HepG2 (cell line): ENCODE measurements around the gene S100A10. TPM values are rescaled to one million over a fixed set of nuclear protein-coding genes. Genes with fewer than 3 reads are reported as not detected.

Experiments
- ATAC-seq: fragments of 200-7000 bp; cut with Tn5 transposase; 3 replicates; pipeline ENCODE4 v1.9.1; 2020; ENCODE audit warnings: mild to moderate bottlenecking, moderate library complexity
- BruUV-seq: library from RNA; stranded (reverse); fragments of 400-500 nt; replicated peaks from 2 replicates; lab custom pipeline; 2021; lab: Mats Ljungman, UMichigan
- CTCF ChIA-PET: fragments of 300-600 bp; formaldehyde crosslinking; extraction: SDS; loops from one replicate; lab custom pipeline; 2021; ENCODE audit warnings: low total read pairs, inconsistent platforms, low intra/inter-chr PET ratio; lab: Yijun Ruan, JAX
- POLR2A ChIA-PET: fragments of 350-600 bp; sonication (Branson Sonifier 250); formaldehyde crosslinking; loops from one replicate; lab custom pipeline; 2020; ENCODE audit warnings: antibody characterized with exemption, inconsistent platforms; lab: Yijun Ruan, JAX
- DNase-seq: peaks from one replicate; pipeline ENCODE4 v3.0.0-alpha.2; 2015; ENCODE audit warnings: low spot score
- FAIRE-seq: peaks from 3 replicates; lab custom pipeline; 2011; peaks lifted over from hg19 to GRCh38; lab: Jason Lieb, UNC
- H2AFZ ChIP-seq: one replicate; pipeline ENCODE4 v1.6.1; 2011; ENCODE audit warnings: low read length, inconsistent platforms
- H3K27ac ChIP-seq: fragments of 300-600 bp; 3 replicates; pipeline ENCODE4 v1.8.0; 2011; ENCODE audit warnings: mixed run types, mild to moderate bottlenecking, mixed read lengths, low read length, inconsistent platforms; ENCODE audit not compliant: insufficient read depth; ENCODE audit errors: extremely low read length
- H3K27me3 ChIP-seq, 2 experiments: fragments of 200-600 bp in 1 of 2; 2 replicates in 1 of 2; 3 replicates in 1 of 2; pipeline versions ENCODE4 v1.6.0 to v1.8.0; 2011; ENCODE audit warnings: low read length in 2 of 2, mild to moderate bottlenecking in 2 of 2, moderate library complexity in 2 of 2, inconsistent platforms in 1 of 2; ENCODE audit not compliant: insufficient read depth in 2 of 2, control insufficient read depth in 1 of 2
- H3K36me3 ChIP-seq, 2 experiments: fragments of 200-600 bp in 1 of 2; replicated peaks in 1 of 2; 2 replicates in 1 of 2; 3 replicates in 1 of 2; pipeline versions ENCODE4 v1.5.1 to v1.8.0; 2011; ENCODE audit warnings: low read length in 2 of 2, inconsistent platforms in 1 of 2; ENCODE audit not compliant: insufficient read depth in 2 of 2, control insufficient read depth in 1 of 2
- H3K4me1 ChIP-seq: 2 replicates; pipeline ENCODE4 v1.5.1; 2012; ENCODE audit warnings: low read length, inconsistent platforms; ENCODE audit not compliant: insufficient read depth
- H3K4me2 ChIP-seq: 2 replicates; pipeline ENCODE4 v1.6.0; 2011; ENCODE audit warnings: low read depth, low read length, inconsistent platforms
- H3K4me3 ChIP-seq, 3 experiments: fragments of 200-600 bp in 1 of 3; sonication (generic), shearing (Covaris generic) in 1 of 3; replicated peaks in 1 of 3; 2 replicates each; pipeline ENCODE4 v1.5.1; 2011 to 2016; ENCODE audit warnings: low read length in 3 of 3, inconsistent platforms in 2 of 3, low read depth in 2 of 3, mild to moderate bottlenecking in 2 of 3, control low read depth in 1 of 3, mixed read lengths in 1 of 3; ENCODE audit not compliant: insufficient read depth in 1 of 3
- H3K79me2 ChIP-seq: one replicate; pipeline ENCODE4 v1.6.1; 2011; ENCODE audit warnings: low read length, inconsistent platforms; ENCODE audit not compliant: insufficient read depth
- H3K9ac ChIP-seq: 2 replicates; pipeline ENCODE4 v1.6.0; 2011; ENCODE audit warnings: mild to moderate bottlenecking, low read depth, low read length, inconsistent platforms; ENCODE audit not compliant: insufficient read depth
- H3K9me3 ChIP-seq: 2 replicates; pipeline ENCODE4 v1.5.1; 2012; ENCODE audit warnings: mild to moderate bottlenecking, low read length
- H4K20me1 ChIP-seq: 2 replicates; pipeline ENCODE4 v1.6.0; 2011; ENCODE audit warnings: inconsistent platforms, mild to moderate bottlenecking, low read length, moderate library complexity; ENCODE audit not compliant: insufficient read depth
- CENPX ChIP-seq: sonication (generic); formaldehyde crosslinking; IDR thresholded peaks from 2 replicates; pipeline ENCODE4 v1.9.0; 2021; ENCODE audit warnings: mild to moderate bottlenecking, missing genetic modification reagents, moderate library complexity
- ESRRA ChIP-seq: sonication (generic); formaldehyde crosslinking; IDR thresholded peaks from 2 replicates; pipeline ENCODE4 v1.5.1; 2020; ENCODE audit warnings: mild to moderate bottlenecking, low read depth, missing genetic modification reagents
- HNF1A ChIP-seq, 2 experiments: sonication (generic) in 1 of 2; formaldehyde crosslinking in 1 of 2; IDR thresholded peaks; 2 replicates each; pipeline versions ENCODE4 v1.4.0 to v1.6.1; 2016 to 2020; ENCODE audit warnings: borderline replicate concordance in 1 of 2, low read depth in 1 of 2, mild to moderate bottlenecking in 1 of 2, missing genetic modification reagents in 1 of 2
- HOXA7 ChIP-seq: sonication (generic); formaldehyde crosslinking; IDR thresholded peaks from 2 replicates; pipeline ENCODE4 v1.8.1; 2022; ENCODE audit warnings: mild to moderate bottlenecking, missing genetic modification reagents, moderate library complexity
- HOXA9 ChIP-seq: sonication (generic); formaldehyde crosslinking; IDR thresholded peaks from 2 replicates; pipeline ENCODE4 v1.8.1; 2022; ENCODE audit warnings: missing genetic modification reagents, mild to moderate bottlenecking, moderate library complexity, borderline replicate concordance
- HOXD1 ChIP-seq: sonication (generic); formaldehyde crosslinking; IDR thresholded peaks from 2 replicates; pipeline ENCODE4 v1.5.0; 2020; ENCODE audit warnings: missing genetic modification reagents
- PRPF4 ChIP-seq: fragments of 200-400 bp; formaldehyde crosslinking; IDR thresholded peaks from 2 replicates; pipeline ENCODE4 v1.6.1; 2016; ENCODE audit warnings: low read length, low read depth; ENCODE audit not compliant: poor library complexity, severe bottlenecking
- YEATS2 ChIP-seq: sonication (generic); formaldehyde crosslinking; IDR thresholded peaks from 2 replicates; pipeline ENCODE4 v1.4.0; 2020; ENCODE audit warnings: missing genetic modification reagents, borderline replicate concordance
- ZNF281 ChIP-seq: sonication (generic); formaldehyde crosslinking; IDR thresholded peaks from 2 replicates; pipeline ENCODE4 v1.4.0; 2020; ENCODE audit warnings: missing genetic modification reagents, borderline replicate concordance
- ZNF282 ChIP-seq: fragments of 450-650 bp; IDR thresholded peaks from 2 replicates; pipeline ENCODE4 v1.6.1; 2018; ENCODE audit not compliant: partially characterized antibody
- ZNF550 ChIP-seq: sonication (generic); formaldehyde crosslinking; IDR thresholded peaks from 2 replicates; pipeline ENCODE4 v1.4.0; 2020; ENCODE audit warnings: mild to moderate bottlenecking, missing genetic modification reagents, borderline replicate concordance
- ZNF747 ChIP-seq: sonication (generic); formaldehyde crosslinking; IDR thresholded peaks from 2 replicates; pipeline ENCODE4 v1.8.1; 2023; ENCODE audit warnings: missing genetic modification reagents, mild to moderate bottlenecking, borderline replicate concordance
- WGBS: methylation state at CpG from one replicate; pipeline ENCODE4 v1.1.6; 2017; ENCODE audit warnings: low lambda C conversion rate; 5-methylcytosine and 5-hydroxymethylcytosine counted together
- in situ Hi-C: cut with HindIII; loops from 2 replicates; pipeline ENCODE4 v1.10.0; 2017; ENCODE audit warnings: low pct_unique_long_range_greater_than_20kb; ENCODE audit not compliant: extremely low pct_ligation_motif_present
- intact Hi-C: fragments of 100-400 bp; cut with micrococcal nuclease; formaldehyde crosslinking; loops from one replicate; pipeline ENCODE4 v1.10.0; 2022; ENCODE audit not compliant: unreplicated experiment
- polyA plus RNA-seq, 8 experiments: library from polyadenylated mRNA; depleted of rRNA in 3 of 8; stranded (reverse) in 7 of 8; unstranded in 1 of 8; fragments of >200 nt; fragmentation: Illumina TruSeq in 4 of 8; extraction: Trizol in 4 of 8; gene quantifications; 2 replicates each; pipeline versions ENCODE4 v1.2.1 to v1.2.3, GENCODE V29; 2011 to 2016; ENCODE audit warnings: low read depth in 4 of 8, missing spikeins in 1 of 8, mixed read lengths in 1 of 8; ENCODE audit not compliant: insufficient read depth in 1 of 8
- total RNA-seq, 5 experiments: library from RNA; depleted of rRNA; stranded (reverse); fragments of >200 nt; fragmentation: Illumina TruSeq; extraction: Trizol; gene quantifications; 2 replicates each; pipeline ENCODE4 v1.2.3, GENCODE V29; 2016; ENCODE audit warnings: low read depth in 1 of 5
- TF ChIP-seq, protein P1 (sequence below): sonication (generic); formaldehyde crosslinking; IDR thresholded peaks from 2 replicates; pipeline ENCODE4 v1.4.0; 2020; ENCODE audit warnings: low read depth, mild to moderate bottlenecking, missing genetic modification reagents

Gene S100A10
- total and polyA plus RNA-seq, 2 of the 13 experiments (the other 11 are each of a cell fraction or from before 2014, with no cell fraction given) = 16.8 to 28.7 TPM

DNA sequence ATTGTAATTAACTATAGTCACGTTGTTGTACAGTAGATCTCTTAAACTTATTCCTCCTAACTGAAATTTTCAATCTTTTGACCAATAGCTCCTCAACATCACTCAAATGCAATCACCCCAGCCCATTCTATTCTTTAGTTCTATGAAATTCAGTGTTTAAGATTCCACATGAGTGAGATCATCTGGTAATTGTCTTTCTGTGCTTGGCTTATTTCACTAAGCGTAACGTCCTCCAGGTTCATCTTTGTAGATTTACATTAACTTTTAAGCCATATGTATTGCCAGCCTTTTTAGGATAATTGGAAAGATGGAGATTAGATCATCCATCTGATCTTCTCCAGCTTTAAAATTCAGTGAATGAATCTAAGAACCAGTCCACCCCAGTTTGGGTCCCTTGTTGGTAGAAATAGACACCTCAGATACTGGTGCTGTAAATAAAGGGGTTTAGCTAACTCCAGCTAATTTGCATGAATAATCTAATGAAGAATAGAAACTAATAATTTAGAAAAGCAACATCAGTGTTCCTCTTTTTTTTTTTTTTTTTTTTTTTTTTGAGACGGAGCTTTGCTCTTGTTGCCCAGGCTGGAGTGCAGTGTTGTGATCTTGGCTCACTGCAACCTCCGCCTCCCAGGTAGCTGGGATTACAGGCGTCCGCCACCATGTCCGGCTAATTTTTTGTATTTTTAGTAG lies 7.0 kb downstream of the S100A10 start (continued):
- TF ChIP-seq HNF1A (IDR thresholded peaks at IDR 0.05; ENCODE audit: low read depth) (no peak), HNF1A (CRISPR knock-in tag; IDR thresholded peaks at IDR 0.05; ENCODE audit: borderline replicate concordance) (no peak), ZNF550 (CRISPR knock-in tag) (no peak), HOXA7 (CRISPR knock-in tag) (no peak)
- TF ChIP-seq, all 625 proteins: peak for 0

DNA sequence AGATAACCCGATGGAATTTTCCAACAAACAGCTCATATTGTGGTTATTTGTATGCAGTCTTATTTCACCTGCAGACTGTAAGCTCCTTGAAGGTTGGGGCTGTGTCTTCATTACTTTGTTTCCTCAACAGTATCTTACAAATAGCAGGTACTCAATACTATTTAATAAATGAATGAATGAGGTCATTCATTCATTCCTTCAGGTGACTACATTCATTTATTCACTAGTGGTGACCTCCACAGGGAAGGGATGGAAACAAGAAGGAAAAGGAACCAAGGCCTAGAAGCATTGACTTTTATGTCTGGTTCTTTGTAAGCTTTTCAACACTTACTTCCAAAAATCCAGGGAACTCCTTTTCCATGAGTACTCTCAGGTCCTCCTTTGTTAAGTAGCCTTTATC lies 7.9 kb downstream of the S100A10 start:
- intact Hi-C loops (no loop called here), in situ Hi-C loops (no loop called here)
- Histone ChIP-seq H2AFZ (no peak overlapping the region), H3K4me2 (no peak overlapping the region), H3K4me3 (no peak overlapping the region), H3K27ac (no peak overlapping the region), H3K36me3 (peaks cover 17 to 54% of the 10 kb centered on the region in 2 experiments), H3K79me2 (peaks cover 29% of the 10 kb centered on the region), H3K9ac (no peak overlapping the region), H3K27me3 (no peaks in the 10 kb centered on the region), H4K20me1 (peaks cover 8% of the 10 kb centered on the region), H3K4me1 (peaks cover 31% of the 10 kb centered on the region), H3K9me3 (no peaks in the 10 kb centered on the region)
- CTCF ChIA-PET = no interaction called here
- WGBS = 89% methylated on average over 1 of the region's 1 CpG
- no TSS peak for BruUV-seq
- TF ChIP-seq YEATS2 (CRISPR knock-in tag) (no peak), ZNF281 (no peak), ZNF747 (no peak), PRPF4 (no peak), HOXD1 (CRISPR knock-in tag) (no peak), ZNF282 (no peak), ESRRA (CRISPR knock-in tag) (no peak), HOXA9 (CRISPR knock-in tag) (no peak), CENPX (no peak)
- TF ChIP-seq, protein P1, sequence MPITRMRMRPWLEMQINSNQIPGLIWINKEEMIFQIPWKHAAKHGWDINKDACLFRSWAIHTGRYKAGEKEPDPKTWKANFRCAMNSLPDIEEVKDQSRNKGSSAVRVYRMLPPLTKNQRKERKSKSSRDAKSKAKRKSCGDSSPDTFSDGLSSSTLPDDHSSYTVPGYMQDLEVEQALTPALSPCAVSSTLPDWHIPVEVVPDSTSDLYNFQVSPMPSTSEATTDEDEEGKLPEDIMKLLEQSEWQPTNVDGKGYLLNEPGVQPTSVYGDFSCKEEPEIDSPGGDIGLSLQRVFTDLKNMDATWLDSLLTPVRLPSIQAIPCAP (CRISPR knock-in tag) = no peak
- FAIRE-seq (no peak), DNase-seq (no peak), ATAC-seq (no peak)
- POLR2A ChIA-PET = no interaction called here
